GM23248 (cell line): ENCODE measurements around the gene RGR.

ENCODE experiments used
- EZH2 ChIP-seq: fragments of 200-600 bp; sonication (generic); IDR thresholded peaks from 2 replicates; pipeline ENCODE4 v1.6.1; 2018; ENCODE audit warnings: antibody characterized with exemption, mild to moderate bottlenecking; ENCODE audit not compliant: insufficient read depth, poor library complexity, severe bottlenecking
- EZH2phosphoT487 ChIP-seq: fragments of 200-600 bp; sonication (generic); IDR thresholded peaks from 2 replicates; pipeline ENCODE4 v1.6.1; 2018; ENCODE audit warnings: antibody characterized with exemption, moderate library complexity, mild to moderate bottlenecking, low read depth; ENCODE audit not compliant: insufficient read depth

DNA sequence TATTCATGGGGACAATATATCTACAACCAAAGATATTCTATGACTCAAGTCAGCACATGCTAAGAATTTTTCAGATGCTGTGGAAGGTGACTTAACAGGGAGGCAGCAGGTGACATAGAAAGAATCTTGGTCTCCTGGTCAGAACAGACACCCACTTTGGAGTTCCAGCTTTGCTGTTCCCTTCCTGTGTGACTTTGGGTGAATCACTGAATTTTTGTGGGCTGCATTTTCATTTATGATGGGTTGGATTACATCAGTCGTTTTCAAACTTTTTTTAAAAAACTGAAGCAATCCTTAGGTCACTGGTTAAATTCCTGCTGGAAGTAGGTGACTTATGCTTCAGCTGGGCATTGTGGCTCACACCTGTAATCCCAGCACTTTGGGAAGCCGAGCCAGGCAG is 24.9 kb downstream of the RGR start:
- TF ChIP-seq EZH2 (no peak), EZH2phosphoT487 (no peak)
